Gastroesophageal sphincter (tissue), 4 donors: ENCODE data around the gene PTPN12. TPM values are rescaled to one million over a fixed set of nuclear protein-coding genes. Genes with fewer than 3 reads are reported as not detected.

Source experiments
- ATAC-seq: fragments of 150-250 bp; one replicate; pipeline ENCODE4 v1.9.1; 2016; ENCODE audit warnings: mild to moderate bottlenecking, moderate library complexity
- H3K27ac ChIP-seq, 4 donors: fragments of 200-600 bp; sonication (generic) in 3 of 4; 1 replicate in 3 of 4; 2 replicates in 1 of 4; pipeline ENCODE4 v1.5.1; 2016 to 2019
- H3K27me3 ChIP-seq: fragments of 200-600 bp; sonication (generic); one replicate; pipeline ENCODE4 v1.5.1; 2019
- H3K36me3 ChIP-seq, 2 donors: fragments of 200-600 bp; sonication (generic); one replicate each; pipeline ENCODE4 v1.5.1; 2019; ENCODE audit warnings: control low read depth in 1 of 2
- H3K4me1 ChIP-seq, 3 donors: fragments of 200-600 bp; sonication (generic); 1 replicate in 2 of 3; 2 replicates in 1 of 3; pipeline ENCODE4 v1.5.1; 2016 to 2019; ENCODE audit warnings: control low read depth in 2 of 3
- H3K4me3 ChIP-seq, 2 donors: fragments of 200-600 bp; sonication (generic); one replicate each; pipeline ENCODE4 v1.5.1; 2019; ENCODE audit warnings: mild to moderate bottlenecking in 1 of 2, moderate library complexity in 1 of 2
- H3K9me3 ChIP-seq, 3 donors: fragments of 200-600 bp; sonication (generic); one replicate each; pipeline ENCODE4 v1.5.1; 2017 to 2019; ENCODE audit warnings: control low read depth in 2 of 3
- EP300 ChIP-seq: sonication (generic); formaldehyde crosslinking; IDR thresholded peaks from one replicate; pipeline ENCODE4 v1.6.1; 2017; ENCODE audit warnings: antibody characterized with exemption, mild to moderate bottlenecking
- POLR2A ChIP-seq, 2 donors: fragments of 450-650 bp; IDR thresholded peaks; one replicate each; pipeline ENCODE4 v1.6.1; 2017; ENCODE audit warnings: antibody characterized with exemption in 2 of 2, mild to moderate bottlenecking in 2 of 2, moderate library complexity in 1 of 2
- POLR2AphosphoS5 ChIP-seq: sonication (generic); formaldehyde crosslinking; IDR thresholded peaks from one replicate; pipeline ENCODE4 v1.6.1; 2017; ENCODE audit warnings: antibody characterized with exemption
- WGBS, 2 donors: methylation state at CpG; one replicate each; pipeline ENCODE4 v1.1.5; 2018; ENCODE audit warnings: low coverage in 1 of 2; 5-methylcytosine and 5-hydroxymethylcytosine counted together
- total RNA-seq, 4 donors: library from RNA; depleted of rRNA; stranded (reverse); fragments of >200 nt; gene quantifications; one replicate each; pipeline ENCODE4 v1.1.0, GENCODE V29; 2016
- TF ChIP-seq, protein P1 (sequence below), 4 experiments: fragments of 200-600 bp in 2 of 4; fragments of 450-650 bp in 2 of 4; sonication (generic) in 1 of 4; IDR thresholded peaks; one replicate each; pipeline ENCODE4 v1.5.1; 2017 to 2019; ENCODE audit warnings: antibody characterized with exemption in 4 of 4, mild to moderate bottlenecking in 2 of 4, moderate library complexity in 2 of 4

Gene PTPN12
- total RNA-seq, 4 donors from 2014 or later: 87.1 to 147 (median 100) TPM

DNA sequence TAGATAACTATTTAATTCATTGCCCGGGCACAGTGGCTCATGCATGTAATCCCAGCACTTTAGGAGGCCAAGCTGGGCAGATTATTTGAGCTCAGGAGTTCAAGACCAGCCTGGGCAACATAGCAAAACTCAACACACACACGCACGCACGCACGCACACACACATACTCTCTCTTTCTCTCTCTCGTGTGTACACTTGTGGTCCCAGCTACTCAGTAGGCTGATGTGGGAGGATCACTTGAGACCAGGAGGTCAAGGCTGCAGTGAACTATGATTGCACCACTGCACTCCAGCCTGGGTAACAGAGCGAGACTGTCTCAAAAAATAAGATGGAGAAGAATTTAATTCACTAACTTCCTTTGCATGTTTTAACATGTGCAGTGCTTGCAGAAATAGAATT lies 38.1 kb downstream of the PTPN12 start:
- ATAC-seq: no peak
- peaks cover 0 to 63% of the 10 kb centered on the region in 2 donors for H3K36me3 ChIP-seq

DNA sequence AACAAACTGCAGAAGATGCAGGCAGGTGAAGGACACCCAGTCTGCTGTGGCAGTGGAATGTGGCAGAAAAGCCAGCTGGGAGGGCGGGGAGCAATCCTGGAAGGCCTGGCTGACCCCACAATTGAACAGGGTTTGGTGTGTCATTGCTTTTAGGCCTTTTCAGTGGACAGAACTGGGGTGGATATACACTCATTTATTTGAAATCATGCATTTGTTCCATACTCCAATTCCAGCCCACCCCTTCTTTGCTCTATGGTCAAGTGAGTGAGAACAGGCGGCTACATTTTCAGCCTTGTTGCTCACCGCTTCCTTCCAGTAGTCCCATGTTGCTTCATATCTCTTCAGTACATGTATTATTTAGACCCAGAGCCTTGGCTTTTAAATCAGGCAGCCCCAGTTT lies 39.8 kb downstream of the PTPN12 start:
- H3K4me1 ChIP-seq: peaks cover 0 to 35% (median 0%) of the 10 kb centered on the region in 3 donors
- 100% methylated on average over 3 of the region's 3 CpGs for WGBS, 2 donors
- H3K27ac ChIP-seq: no peak overlapping the region
- no peak for TF ChIP-seq EP300
- TF ChIP-seq, protein P1, sequence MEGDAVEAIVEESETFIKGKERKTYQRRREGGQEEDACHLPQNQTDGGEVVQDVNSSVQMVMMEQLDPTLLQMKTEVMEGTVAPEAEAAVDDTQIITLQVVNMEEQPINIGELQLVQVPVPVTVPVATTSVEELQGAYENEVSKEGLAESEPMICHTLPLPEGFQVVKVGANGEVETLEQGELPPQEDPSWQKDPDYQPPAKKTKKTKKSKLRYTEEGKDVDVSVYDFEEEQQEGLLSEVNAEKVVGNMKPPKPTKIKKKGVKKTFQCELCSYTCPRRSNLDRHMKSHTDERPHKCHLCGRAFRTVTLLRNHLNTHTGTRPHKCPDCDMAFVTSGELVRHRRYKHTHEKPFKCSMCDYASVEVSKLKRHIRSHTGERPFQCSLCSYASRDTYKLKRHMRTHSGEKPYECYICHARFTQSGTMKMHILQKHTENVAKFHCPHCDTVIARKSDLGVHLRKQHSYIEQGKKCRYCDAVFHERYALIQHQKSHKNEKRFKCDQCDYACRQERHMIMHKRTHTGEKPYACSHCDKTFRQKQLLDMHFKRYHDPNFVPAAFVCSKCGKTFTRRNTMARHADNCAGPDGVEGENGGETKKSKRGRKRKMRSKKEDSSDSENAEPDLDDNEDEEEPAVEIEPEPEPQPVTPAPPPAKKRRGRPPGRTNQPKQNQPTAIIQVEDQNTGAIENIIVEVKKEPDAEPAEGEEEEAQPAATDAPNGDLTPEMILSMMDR (IDR thresholded peaks at IDR 0.05): no peak
- no peak for TF ChIP-seq POLR2A (IDR thresholded peaks at IDR 0.05)
- TF ChIP-seq POLR2AphosphoS5: no peak
- H3K9me3 ChIP-seq: no peaks in the 10 kb centered on the region
- peaks cover 0 to 59% of the 10 kb centered on the region in 2 donors for H3K36me3 ChIP-seq
- H3K27me3 ChIP-seq: no peaks in the 10 kb centered on the region
- ATAC-seq: no peak
- no peak overlapping the region for H3K4me3 ChIP-seq

More for the DNA sequence above, 38.1 kb downstream of the PTPN12 start:
- H3K27me3 ChIP-seq: no peaks in the 10 kb centered on the region
- H3K9me3 ChIP-seq: no peaks in the 10 kb centered on the region
- no peak overlapping the region for H3K27ac ChIP-seq
- peaks cover 0 to 38% (median 4%) of the 10 kb centered on the region in 3 donors for H3K4me1 ChIP-seq
- WGBS, 2 donors: 85 to 100% methylated on average over 1 to 7 of the region's 7 CpGs
- TF ChIP-seq POLR2AphosphoS5 (no peak), EP300 (no peak), POLR2A (IDR thresholded peaks at IDR 0.05) (no peak)
- TF ChIP-seq, protein P1 (IDR thresholded peaks at IDR 0.05): no peak
- no peak overlapping the region for H3K4me3 ChIP-seq

DNA sequence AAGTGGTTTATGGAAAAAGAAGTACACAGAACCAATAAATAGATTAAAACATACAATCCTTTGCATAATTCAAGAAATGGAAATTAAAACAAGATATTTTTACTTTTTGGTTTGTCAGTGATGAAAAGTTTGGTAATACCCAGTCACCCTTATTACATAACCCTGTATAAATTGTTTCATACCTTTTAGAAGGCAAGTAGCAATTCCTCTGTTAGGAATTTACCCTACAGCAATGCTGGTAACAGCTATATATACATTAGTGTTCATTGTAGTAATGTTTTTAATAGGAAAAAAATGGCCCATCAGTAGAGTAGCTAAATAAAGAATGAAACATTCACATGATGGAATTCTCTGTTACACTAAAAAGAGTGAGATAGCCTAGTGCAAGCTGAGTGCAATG lies 42.7 kb downstream of the PTPN12 start:
- TF ChIP-seq, protein P1 (IDR thresholded peaks at IDR 0.05): no peak
- TF ChIP-seq POLR2A (IDR thresholded peaks at IDR 0.05): no peak
- TF ChIP-seq POLR2AphosphoS5: no peak
- Histone ChIP-seq H3K27ac (no peak overlapping the region), H3K4me3 (no peak overlapping the region), H3K4me1 (peaks cover 0 to 40% (median 0%) of the 10 kb centered on the region in 3 donors), H3K9me3 (no peaks in the 10 kb centered on the region), H3K36me3 (peaks cover 0 to 40% of the 10 kb centered on the region in 2 donors), H3K27me3 (no peaks in the 10 kb centered on the region)
- ATAC-seq: no peak

DNA sequence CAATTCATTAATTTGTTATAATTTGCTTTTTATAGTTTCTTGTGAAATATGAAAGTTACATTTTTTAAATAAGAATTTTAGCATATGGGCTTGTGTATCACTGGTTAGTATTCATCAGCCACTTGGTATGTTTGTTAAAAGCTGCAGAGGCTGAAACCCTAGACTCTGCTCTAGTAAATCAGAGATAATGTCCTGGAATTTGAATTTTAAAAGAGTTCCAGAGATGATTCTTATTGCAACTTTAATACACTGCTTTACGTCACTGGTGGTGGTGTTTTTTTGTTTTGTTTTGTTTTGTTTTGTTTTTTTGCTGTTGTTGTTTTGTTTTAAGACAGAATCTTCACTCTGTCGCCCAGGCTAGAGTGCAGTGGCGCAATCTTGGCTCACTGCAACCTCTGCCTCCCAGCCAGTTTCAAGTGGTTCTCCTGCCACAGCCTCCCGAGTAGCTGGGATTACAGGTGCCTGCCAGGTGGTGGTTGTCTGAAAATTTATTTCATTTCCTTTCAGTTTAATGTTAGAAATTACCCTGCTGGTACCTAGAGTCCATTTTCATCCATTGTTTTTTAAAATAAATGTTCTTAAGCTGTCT lies 43.8 kb downstream of the PTPN12 start:
- Histone ChIP-seq H3K4me3 (no peak overlapping the region), H3K27me3 (no peaks in the 10 kb centered on the region), H3K9me3 (no peaks in the 10 kb centered on the region), H3K36me3 (peaks cover 0 to 33% of the 10 kb centered on the region in 2 donors), H3K27ac (no peak overlapping the region), H3K4me1 (peaks cover 0 to 40% (median 0%) of the 10 kb centered on the region in 3 donors)
- no peak for ATAC-seq
- no peak for TF ChIP-seq EP300
- no peak for TF ChIP-seq POLR2A (IDR thresholded peaks at IDR 0.05)
- TF ChIP-seq, protein P1 (IDR thresholded peaks at IDR 0.05): no peak
- 79 to 89% methylated on average over 4 of the region's 4 CpGs for WGBS, 2 donors

DNA sequence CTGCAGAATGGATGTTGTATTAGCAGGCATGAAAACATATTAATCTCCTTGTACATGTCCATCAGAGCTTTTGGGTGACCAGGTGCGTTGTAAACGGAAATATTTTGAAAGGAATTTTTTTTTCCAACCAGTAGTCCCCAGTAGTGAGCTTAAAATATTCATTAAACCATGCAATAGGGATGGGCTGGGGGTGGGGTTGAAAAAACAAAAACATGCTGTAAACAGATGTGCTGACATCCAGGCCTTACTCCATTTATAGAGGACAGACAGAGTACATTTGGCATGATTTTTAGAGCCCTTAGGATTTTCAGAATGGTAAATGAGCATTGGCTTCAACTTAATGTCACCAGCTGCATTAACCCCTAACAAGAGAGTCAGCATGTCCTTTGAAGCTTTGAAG lies 50.2 kb downstream of the PTPN12 start:
- peaks cover 0 to 5% (median 0%) of the 10 kb centered on the region in 3 donors for H3K4me1 ChIP-seq
- peaks cover 0 to 29% of the 10 kb centered on the region in 2 donors for H3K36me3 ChIP-seq

More for the DNA sequence above, 50.2 kb downstream of the PTPN12 start:
- no peaks in the 10 kb centered on the region for H3K27me3 ChIP-seq
- WGBS, 2 donors: 69 to 72% methylated on average over 2 of the region's 2 CpGs
- TF ChIP-seq, protein P1 (IDR thresholded peaks at IDR 0.05): no peak
- no peak for TF ChIP-seq EP300
- no peak for TF ChIP-seq POLR2A (IDR thresholded peaks at IDR 0.05)
- no peak for TF ChIP-seq POLR2AphosphoS5
- no peak for ATAC-seq
- no peak overlapping the region for H3K27ac ChIP-seq
- H3K9me3 ChIP-seq: no peaks in the 10 kb centered on the region
- no peak overlapping the region for H3K4me3 ChIP-seq
